GM10248 (cell line): ENCODE results near the gene PLEKHH1.
A peak's percentile ranks its signal among the peaks of the same experiment; 100 is the strongest.

Experiments
- CTCF ChIA-PET: fragments of 300-600 bp; sonication (Branson Sonifier 250); formaldehyde crosslinking; extraction: SDS; loops from one replicate; lab custom pipeline; 2021; ENCODE audit warnings: antibody characterized with exemption; lab: Yijun Ruan, JAX
- POLR2A ChIA-PET: fragments of 350-650 bp; sonication (Branson Sonifier 250); formaldehyde crosslinking; extraction: SDS; loops from one replicate; lab custom pipeline; 2020; ENCODE audit warnings: antibody characterized with exemption; lab: Yijun Ruan, JAX
- DNase-seq: peaks from one replicate; pipeline ENCODE4 v3.0.0; 2012; ENCODE audit errors: extremely low spot score
- TF ChIP-seq, protein P1 (sequence below): IDR thresholded peaks from 2 replicates; pipeline ENCODE4 v1.5.1; 2012; ENCODE audit warnings: mild to moderate bottlenecking, low read depth; ENCODE audit errors: extremely low read depth, missing control alignments, control extremely low read depth

PLEKHH1 gene

DNA sequence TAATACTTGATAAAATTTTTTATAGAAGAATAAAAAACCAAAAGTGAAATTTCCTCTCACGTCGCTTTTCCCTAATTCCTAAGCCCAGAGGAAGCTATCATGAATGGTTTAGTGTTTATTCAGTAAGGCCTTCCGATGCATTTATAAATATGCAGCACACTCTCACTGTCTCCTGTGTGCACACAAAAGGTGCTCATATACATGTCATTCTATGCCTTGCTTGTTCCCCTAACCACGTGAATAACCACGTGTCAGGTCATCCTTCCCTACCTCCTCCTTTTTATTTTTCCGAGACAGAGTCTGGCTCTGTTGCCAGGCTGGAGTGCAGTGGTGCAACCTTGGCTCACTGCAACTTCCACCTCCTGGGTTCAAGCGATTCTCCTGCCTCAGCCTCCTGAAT, 37.4 kb downstream of the PLEKHH1 start:
- TF ChIP-seq, protein P1, sequence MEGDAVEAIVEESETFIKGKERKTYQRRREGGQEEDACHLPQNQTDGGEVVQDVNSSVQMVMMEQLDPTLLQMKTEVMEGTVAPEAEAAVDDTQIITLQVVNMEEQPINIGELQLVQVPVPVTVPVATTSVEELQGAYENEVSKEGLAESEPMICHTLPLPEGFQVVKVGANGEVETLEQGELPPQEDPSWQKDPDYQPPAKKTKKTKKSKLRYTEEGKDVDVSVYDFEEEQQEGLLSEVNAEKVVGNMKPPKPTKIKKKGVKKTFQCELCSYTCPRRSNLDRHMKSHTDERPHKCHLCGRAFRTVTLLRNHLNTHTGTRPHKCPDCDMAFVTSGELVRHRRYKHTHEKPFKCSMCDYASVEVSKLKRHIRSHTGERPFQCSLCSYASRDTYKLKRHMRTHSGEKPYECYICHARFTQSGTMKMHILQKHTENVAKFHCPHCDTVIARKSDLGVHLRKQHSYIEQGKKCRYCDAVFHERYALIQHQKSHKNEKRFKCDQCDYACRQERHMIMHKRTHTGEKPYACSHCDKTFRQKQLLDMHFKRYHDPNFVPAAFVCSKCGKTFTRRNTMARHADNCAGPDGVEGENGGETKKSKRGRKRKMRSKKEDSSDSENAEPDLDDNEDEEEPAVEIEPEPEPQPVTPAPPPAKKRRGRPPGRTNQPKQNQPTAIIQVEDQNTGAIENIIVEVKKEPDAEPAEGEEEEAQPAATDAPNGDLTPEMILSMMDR, result no peak
- DNase-seq, result no peak
- ChIA-PET CTCF (interaction anchor here (0.8 to 38.5 kb wide), 32 partner anchors 8 to 1214 kb away, joined by 3 to 695 read pairs (median 6); partner anchors contain the start of genes PIGH, PLEKHH1 and TMEM229B), POLR2A (no interaction called here)

DNA sequence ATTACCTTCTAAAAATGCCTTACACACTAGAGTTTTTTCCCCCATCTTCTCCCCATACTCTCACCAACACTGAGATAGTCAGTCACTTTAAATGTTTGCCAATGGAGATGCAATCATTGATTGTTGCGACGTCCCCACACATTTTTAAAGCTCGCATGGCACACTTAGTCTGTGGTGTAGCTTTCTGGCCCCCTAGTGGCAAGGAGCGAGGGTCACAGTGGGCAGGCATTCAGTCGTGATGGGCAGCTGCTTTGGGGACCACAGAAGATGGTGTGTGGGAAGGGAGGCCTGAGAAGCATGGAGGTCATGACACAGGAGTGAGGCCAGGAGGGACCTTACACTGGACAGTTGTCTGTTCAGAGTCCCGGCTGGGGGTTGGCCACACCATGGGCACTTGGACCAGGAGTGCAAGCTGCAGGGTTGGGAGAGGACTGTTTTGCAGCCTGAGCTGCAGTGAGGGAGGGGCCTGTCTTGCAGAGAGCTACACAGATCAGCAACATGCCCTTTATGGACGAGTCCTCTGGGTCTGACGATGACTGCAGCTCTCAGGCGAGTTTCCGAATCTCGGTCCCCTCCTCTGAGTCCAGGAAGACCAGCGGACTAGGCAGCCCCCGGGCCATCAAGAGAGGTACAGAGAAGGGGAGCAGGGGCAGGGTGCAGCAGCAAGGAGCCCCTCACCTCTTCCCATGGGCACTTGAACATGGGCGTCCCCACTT, 38.3 kb downstream of the PLEKHH1 start:
- POLR2A ChIA-PET, result interaction anchor here (0.7 kb wide), 1 partner anchor 143 kb away, joined by 3 read pairs; no protein-coding TSS in a partner anchor
- TF ChIP-seq, protein P1, result peak; percentile 97
- CTCF ChIA-PET, result interaction anchor here (0.6 to 38.5 kb wide), 50 partner anchors 9 to 1327 kb away, joined by 3 to 695 read pairs (median 4); partner anchors contain the start of genes ARG2, PIGH, PLEK2 and PLEKHH1
- peak; percentile 81 for DNase-seq

DNA sequence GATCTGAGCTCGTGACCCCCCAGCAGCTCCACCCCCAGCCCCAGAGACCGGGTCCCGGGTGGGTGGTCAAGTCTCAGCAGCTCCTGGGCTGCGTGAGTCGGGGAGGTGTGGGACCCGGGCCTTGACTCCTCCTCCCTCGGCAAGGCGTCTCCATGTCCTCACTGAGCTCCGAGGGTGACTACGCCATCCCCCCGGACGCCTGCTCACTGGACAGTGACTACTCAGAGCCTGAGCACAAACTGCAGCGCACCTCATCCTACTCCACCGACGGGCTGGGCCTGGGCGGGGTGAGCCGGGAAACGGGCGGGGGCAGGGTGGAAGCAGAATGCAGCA, 38.9 kb downstream of the PLEKHH1 start:
- CTCF ChIA-PET, result interaction anchor here (0.6 to 38.5 kb wide), 38 partner anchors 10 to 1327 kb away, joined by 3 to 695 read pairs (median 5); partner anchors contain the start of genes ARG2, PLEK2 and PLEKHH1
- POLR2A ChIA-PET, result interaction anchor here (0.7 kb wide), 1 partner anchor 144 kb away, joined by 3 read pairs; no protein-coding TSS in a partner anchor

DNA sequence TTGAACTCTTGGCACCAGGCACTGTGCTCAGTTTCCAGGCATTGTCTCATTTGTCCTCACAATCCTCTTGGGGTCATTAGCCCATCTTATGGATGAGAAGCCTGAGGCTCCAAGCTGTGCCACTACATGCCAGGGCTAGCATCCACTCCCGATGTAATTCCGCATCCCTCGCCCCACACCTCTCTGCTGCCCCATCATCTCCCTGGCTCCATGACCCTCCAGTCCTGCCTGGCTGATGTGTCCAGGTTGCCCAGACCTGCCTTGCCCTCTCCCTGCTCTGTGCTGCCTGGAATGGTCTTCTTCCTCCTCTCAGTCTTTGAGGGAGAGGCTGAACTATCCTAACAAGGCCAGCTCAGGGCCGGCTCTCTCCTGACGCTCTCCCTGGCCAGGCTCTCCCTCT, 39.5 kb downstream of the PLEKHH1 start:
- CTCF ChIA-PET, result interaction anchor here (0.7 to 38.5 kb wide), 15 partner anchors 10 to 1213 kb away, joined by 3 to 695 read pairs (median 12); partner anchors contain the start of genes PIGH and PLEKHH1
- no peak for DNase-seq
- TF ChIP-seq, protein P1, result no peak
- POLR2A ChIA-PET, result no interaction called here

More for the DNA sequence above, 38.9 kb downstream of the PLEKHH1 start:
- TF ChIP-seq, protein P1, result no peak
- no peak for DNase-seq

DNA sequence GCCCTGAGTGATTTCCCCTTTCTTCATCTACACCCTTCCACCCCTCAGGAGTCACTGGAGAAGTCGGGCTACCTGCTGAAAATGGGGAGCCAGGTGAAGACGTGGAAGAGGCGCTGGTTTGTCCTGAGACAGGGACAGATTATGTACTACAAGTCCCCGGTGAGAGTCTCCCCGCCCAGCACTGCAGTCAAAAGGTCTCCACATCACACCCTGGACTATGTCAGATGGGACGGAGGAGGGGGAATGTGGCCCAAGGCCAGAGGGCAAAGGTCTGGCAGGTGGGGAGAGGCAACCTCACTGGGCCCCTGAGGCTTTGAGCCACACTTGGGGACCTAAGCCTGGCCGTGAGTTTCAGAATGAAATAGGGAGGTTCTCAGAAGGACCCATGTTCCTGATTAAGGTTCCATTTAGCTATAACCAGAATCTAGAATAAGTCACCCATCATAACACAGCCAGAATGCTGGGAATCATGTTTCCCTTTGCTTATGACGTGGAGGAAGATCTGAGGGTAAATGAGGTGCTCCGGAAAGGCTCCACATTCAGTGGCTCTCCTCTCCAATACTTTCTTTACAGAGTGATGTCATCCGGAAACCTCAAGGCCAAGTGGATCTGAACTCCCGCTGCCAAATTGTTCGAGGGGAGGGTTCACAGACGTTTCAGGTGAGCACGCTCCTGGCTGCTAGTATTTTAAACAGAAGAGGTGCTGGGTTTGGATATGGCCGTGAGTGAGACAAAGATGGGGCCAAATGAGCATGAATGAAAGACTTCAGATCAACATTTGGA, 40.3 kb downstream of the PLEKHH1 start:
- CTCF ChIA-PET, result interaction anchor here (1.2 to 38.5 kb wide), 4 partner anchors 11 to 144 kb away, joined by 3 to 695 read pairs (median 88); partner anchors contain the start of gene PIGH
- no peak for DNase-seq
- TF ChIP-seq, protein P1, result no peak
- POLR2A ChIA-PET, result no interaction called here

DNA sequence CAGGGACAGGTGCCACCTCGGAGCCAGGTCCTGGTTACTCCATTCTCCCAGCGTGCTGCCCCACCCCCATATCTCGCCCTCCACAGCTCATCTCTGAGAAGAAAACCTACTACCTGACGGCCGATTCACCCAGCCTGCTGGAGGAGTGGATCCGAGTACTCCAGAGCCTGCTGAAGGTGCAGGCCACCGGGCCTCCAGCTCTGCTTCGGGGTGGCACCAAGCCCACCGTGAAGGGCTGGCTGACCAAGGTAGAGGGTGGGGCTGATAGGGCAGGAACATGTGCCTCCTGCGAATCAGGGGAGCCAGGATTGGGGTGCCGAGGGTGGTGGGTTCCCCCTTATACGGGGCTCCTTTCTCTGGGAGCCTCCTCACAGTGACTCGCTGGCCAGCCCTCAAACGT, 41.1 kb downstream of the PLEKHH1 start:
- POLR2A ChIA-PET, result no interaction called here
- CTCF ChIA-PET, result interaction anchor here (12.0 to 38.5 kb wide), 3 partner anchors 10 to 145 kb away, joined by 161 to 695 read pairs (median 313); partner anchors contain the start of gene RDH12
- TF ChIP-seq, protein P1, result no peak
- DNase-seq, result no peak
